ENCODE data around the gene TP53.

The TP53 gene

DNA sequence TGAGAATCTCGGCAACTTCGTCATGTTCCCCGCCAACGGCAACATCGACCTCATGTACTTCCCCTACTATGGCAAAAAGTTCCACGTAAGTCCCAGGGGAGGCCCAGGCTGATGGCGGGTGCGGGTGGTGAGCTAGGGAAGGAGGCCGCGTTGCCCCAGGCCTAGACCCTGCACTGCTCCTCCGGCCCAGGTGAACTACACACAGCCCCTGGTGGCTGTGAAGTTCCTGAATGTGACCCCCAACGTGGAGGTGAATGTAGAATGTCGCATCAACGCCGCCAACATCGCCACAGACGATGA is 31.8 kb downstream of the TP53 start:
- H3K4me3 ChIP-seq (ENCODE audit: control insufficient read depth, low read depth, low read length), result no peak overlapping the region
- TF ChIP-seq, protein P1, sequence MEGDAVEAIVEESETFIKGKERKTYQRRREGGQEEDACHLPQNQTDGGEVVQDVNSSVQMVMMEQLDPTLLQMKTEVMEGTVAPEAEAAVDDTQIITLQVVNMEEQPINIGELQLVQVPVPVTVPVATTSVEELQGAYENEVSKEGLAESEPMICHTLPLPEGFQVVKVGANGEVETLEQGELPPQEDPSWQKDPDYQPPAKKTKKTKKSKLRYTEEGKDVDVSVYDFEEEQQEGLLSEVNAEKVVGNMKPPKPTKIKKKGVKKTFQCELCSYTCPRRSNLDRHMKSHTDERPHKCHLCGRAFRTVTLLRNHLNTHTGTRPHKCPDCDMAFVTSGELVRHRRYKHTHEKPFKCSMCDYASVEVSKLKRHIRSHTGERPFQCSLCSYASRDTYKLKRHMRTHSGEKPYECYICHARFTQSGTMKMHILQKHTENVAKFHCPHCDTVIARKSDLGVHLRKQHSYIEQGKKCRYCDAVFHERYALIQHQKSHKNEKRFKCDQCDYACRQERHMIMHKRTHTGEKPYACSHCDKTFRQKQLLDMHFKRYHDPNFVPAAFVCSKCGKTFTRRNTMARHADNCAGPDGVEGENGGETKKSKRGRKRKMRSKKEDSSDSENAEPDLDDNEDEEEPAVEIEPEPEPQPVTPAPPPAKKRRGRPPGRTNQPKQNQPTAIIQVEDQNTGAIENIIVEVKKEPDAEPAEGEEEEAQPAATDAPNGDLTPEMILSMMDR (IDR thresholded peaks at IDR 0.05; ENCODE audit: control insufficient read depth, insufficient read depth, low read depth, low read length, missing control alignments), result no peak
- no peak for DNase-seq (ENCODE audit: low read depth)

GRCh38 chr17:7654832-7655540 is 32.3 kb downstream of the TP53 start:
- TF ChIP-seq, protein P1 (IDR thresholded peaks at IDR 0.05; ENCODE audit: control insufficient read depth, insufficient read depth, low read depth, low read length, missing control alignments), result no peak
- DNase-seq (ENCODE audit: low read depth), result no peak
- H3K4me3 ChIP-seq (ENCODE audit: control insufficient read depth, low read depth, low read length), result no peak overlapping the region

GRCh38 chr17:7652388-7653356 is 34.6 kb downstream of the TP53 start:
- H3K4me3 ChIP-seq (ENCODE audit: control insufficient read depth, low read depth, low read length), result no peak overlapping the region
- TF ChIP-seq, protein P1 (IDR thresholded peaks at IDR 0.05; ENCODE audit: control insufficient read depth, insufficient read depth, low read depth, low read length, missing control alignments), result no peak
- DNase-seq (ENCODE audit: low read depth), result no peak

DNA sequence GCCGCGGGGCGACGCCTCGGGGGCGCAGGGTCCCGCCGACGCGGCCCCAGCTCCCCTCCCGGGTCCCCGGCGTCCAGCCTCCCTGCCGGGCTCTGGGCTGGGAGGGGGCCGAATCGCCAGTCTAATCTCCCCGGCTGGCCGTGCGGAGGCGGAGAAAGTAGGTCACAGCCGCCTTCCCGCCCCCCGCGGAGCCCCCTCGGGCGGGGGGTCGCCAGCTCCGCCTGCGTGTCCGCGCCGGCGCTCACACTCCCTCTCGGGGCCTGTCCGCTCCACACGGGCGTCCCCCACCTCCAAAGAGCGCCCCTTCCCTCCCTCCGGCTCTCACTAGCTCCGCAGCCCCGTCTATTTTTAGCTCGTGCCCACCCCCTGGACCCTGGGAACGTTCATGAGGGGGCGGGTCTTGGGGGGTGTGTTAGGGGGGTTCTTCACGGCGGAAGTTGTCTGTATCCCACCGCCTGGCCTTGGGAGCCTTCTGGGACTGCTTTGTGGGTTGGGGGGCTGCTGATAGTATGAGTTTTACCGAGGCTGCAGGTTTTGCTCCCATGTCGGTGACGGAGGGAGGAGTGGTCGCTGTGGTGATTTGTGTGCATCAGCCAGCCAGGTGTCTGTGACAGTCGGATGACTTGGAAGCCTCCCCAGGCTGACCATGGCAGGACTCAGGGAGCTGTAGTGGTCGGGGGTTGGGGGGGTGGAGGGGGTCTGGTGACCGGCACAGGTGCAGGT is 35.5 kb downstream of the TP53 start:
- DNase-seq (ENCODE audit: low read depth), result no peak
- H3K4me3 ChIP-seq (ENCODE audit: control insufficient read depth, low read depth, low read length), result no peak overlapping the region
- TF ChIP-seq, protein P1 (IDR thresholded peaks at IDR 0.05; ENCODE audit: control insufficient read depth, insufficient read depth, low read depth, low read length, missing control alignments), result no peak

- DNase-seq (ENCODE audit: low read depth), result no peak
- peak overlapping the region; percentile 9 for H3K4me3 ChIP-seq (ENCODE audit: control insufficient read depth, low read depth, low read length)
- TF ChIP-seq, protein P1 (IDR thresholded peaks at IDR 0.05; ENCODE audit: control insufficient read depth, insufficient read depth, low read depth, low read length, missing control alignments), result no peak
Observed at GRCh38 chr17:7651097-7651664, 36.1 kb downstream of the TP53 start.

DNA sequence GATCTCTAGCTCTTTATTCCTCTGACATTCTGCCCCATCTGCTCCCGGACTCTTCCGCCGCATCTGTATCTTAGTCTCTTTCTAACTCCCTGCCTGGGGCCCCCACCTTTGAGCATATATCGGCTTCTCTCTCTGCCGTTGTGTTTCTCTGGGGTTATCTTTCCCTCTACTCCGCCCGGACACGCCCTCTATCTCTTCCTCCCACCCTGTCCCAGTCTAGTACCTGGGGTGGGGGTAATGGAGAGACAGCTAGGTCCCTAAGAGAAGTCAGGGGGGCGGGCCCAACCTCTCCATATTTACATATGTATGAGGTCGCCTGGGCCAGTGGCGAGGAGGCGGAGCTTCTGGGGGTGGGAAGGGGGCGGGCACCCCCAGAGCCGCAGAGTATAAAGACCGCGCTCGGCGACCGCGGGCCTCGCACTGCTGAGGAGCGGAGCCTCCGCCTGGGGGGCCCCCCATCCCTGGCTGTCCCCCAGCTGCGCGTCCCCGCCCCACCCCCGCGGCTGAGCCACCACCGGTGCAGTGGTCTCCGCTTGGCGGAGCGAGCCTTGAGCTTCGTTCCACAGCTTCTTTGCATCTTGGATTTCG is 36.7 kb downstream of the TP53 start, which contains the start of gene ATP1B2:
Gene ATP1B2 (plus strand): TSS at position 418 of the 588 bp plus-strand sequence. CDS start 593 bp downstream, outside the sequence.
- TF ChIP-seq, protein P1 (IDR thresholded peaks at IDR 0.05; ENCODE audit: control insufficient read depth, insufficient read depth, low read depth, low read length, missing control alignments), result no peak
- DNase-seq (ENCODE audit: low read depth), result no peak
- peak within 1 kb of the TSS; percentile 9 for H3K4me3 ChIP-seq (ENCODE audit: control insufficient read depth, low read depth, low read length)

Data from AG09309 (cell line).